Caki2 (cell line): ENCODE results near the gene STMP1. TPM values are rescaled to one million over a fixed set of nuclear protein-coding genes. Genes with fewer than 3 reads are reported as not detected.
"Not testable (repeated sequence)": the region's sequence is repeated elsewhere in the genome, so short reads cannot be mapped to it uniquely, and the experiment has no call there.

Experiments used
- DNase-seq: peaks from one replicate; pipeline ENCODE4 v3.0.0-alpha.2; 2015; ENCODE audit warnings: low read depth
- in situ Hi-C: cut with HindIII; loops from 2 replicates; pipeline ENCODE4 v1.10.0; 2016; ENCODE audit warnings: low sequenced_read_pairs, low pct_unique_long_range_greater_than_20kb, mixed read lengths
- total RNA-seq: library from RNA; depleted of rRNA; stranded (reverse); fragments of >200 nt; shearing (Covaris generic); gene quantifications from 2 replicates; pipeline ENCODE4 v1.2.3, GENCODE V29; 2014; ENCODE audit warnings: low replicate concordance; rRNA removed

Gene STMP1
- total RNA-seq: 15.7 and 29.9 TPM in 2 replicates

- in situ Hi-C loops: no loop called here
- peak; percentile 93 for DNase-seq
Observed at GRCh38 chr7:135662373-135663114, at the start of gene STMP1. Gene STMP1, plus strand, starts transcription at chr7:135662514.

GRCh38 chr7:135616136-135616535 lies 46.2 kb upstream of the STMP1 start:
- in situ Hi-C loops: no loop called here
- DNase-seq: no peak

GRCh38 chr7:135617781-135618180 lies 44.5 kb upstream of the STMP1 start:
- DNase-seq: no peak
- in situ Hi-C loops: no loop called here

- in situ Hi-C loops: no loop called here
- no peak for DNase-seq
Observed at GRCh38 chr7:135618510-135618909, 43.8 kb upstream of the STMP1 start.

GRCh38 chr7:135620447-135620846 lies 41.9 kb upstream of the STMP1 start:
- in situ Hi-C loops: no loop called here

GRCh38 chr7:135620980-135621850 lies 41.1 kb upstream of the STMP1 start:
- peak; percentile 76 for DNase-seq
- in situ Hi-C loops: no loop called here

More at GRCh38 chr7:135620447-135620846, 41.9 kb upstream of the STMP1 start:
- DNase-seq: no peak

GRCh38 chr7:135634191-135634878 lies 28.0 kb upstream of the STMP1 start:
- in situ Hi-C loops: no loop called here
- DNase-seq: no peak

- in situ Hi-C loops, DNase-seq: not testable (repeated sequence)
Observed at GRCh38 chr7:135639690-135640089, 22.6 kb upstream of the STMP1 start.

- in situ Hi-C loops: no loop called here
- DNase-seq: no peak
Observed at GRCh38 chr7:135644154-135644553, 18.2 kb upstream of the STMP1 start.

GRCh38 chr7:135644729-135645128 lies 17.6 kb upstream of the STMP1 start:
- in situ Hi-C loops: no loop called here
- DNase-seq: no peak

- in situ Hi-C loops: no loop called here
- DNase-seq: peak; percentile 28
Observed at GRCh38 chr7:135645296-135645904, 16.9 kb upstream of the STMP1 start.

- in situ Hi-C loops: no loop called here
- DNase-seq: no peak
Observed at GRCh38 chr7:135647755-135648154, 14.6 kb upstream of the STMP1 start.

- no peak for DNase-seq
- in situ Hi-C loops: no loop called here
Observed at GRCh38 chr7:135648235-135648634, 14.1 kb upstream of the STMP1 start.

- in situ Hi-C loops: no loop called here
- DNase-seq: no peak
Observed at GRCh38 chr7:135650831-135651573, 11.3 kb upstream of the STMP1 start.

GRCh38 chr7:135653340-135654080 lies 8.8 kb upstream of the STMP1 start:
- DNase-seq: no peak
- in situ Hi-C loops: no loop called here

GRCh38 chr7:135658564-135658963 lies 3.8 kb upstream of the STMP1 start:
- in situ Hi-C loops: no loop called here
- DNase-seq: no peak

GRCh38 chr7:135659159-135659846 lies 3.0 kb upstream of the STMP1 start:
- peak; percentile 33 for DNase-seq
- in situ Hi-C loops: no loop called here
